Left colon (tissue), 2 donors: ENCODE measurements around the gene CALML3. TPM values are rescaled to one million over a fixed set of nuclear protein-coding genes. Genes with fewer than 3 reads are reported as not detected.
A peak's percentile ranks its signal among the peaks of the same experiment; 100 is the strongest.

ENCODE experiments used
- ATAC-seq: fragments of 200-7000 bp; cut with Tn5 transposase; one replicate; pipeline ENCODE4 v1.9.1; 2020; ENCODE audit warnings: mild to moderate bottlenecking, moderate library complexity
- DNase-seq, 2 donors: peaks; one replicate each; pipeline ENCODE4 v3.0.0-alpha.2; 2020
- intact Hi-C, 2 donors: fragments of 100-400 bp; cut with DNase I in 1 of 2; cut with micrococcal nuclease in 1 of 2; formaldehyde crosslinking; loops; one replicate each; pipeline versions ENCODE4 v1.11.2 to v1.14.0; 2022; cut with DNase I, micrococcal nuclease
- total RNA-seq, 2 donors: library from RNA; stranded (reverse); fragmentation: NEBNext Ultra II Directional; extraction: Animal tissue kit (Norgen Biotek cat#: 25700); gene quantifications; one replicate each; pipeline ENCODE4 v1.2.1, GENCODE V29; 2021
- donor health status: DM: no; HTN: no; CAD: no.
- donor health status: DM: yes; HTN: yes; CAD: no.

Gene CALML3
- total RNA-seq, 2 donors from 2014 or later, result 0.08 to 0.09 TPM

DNA sequence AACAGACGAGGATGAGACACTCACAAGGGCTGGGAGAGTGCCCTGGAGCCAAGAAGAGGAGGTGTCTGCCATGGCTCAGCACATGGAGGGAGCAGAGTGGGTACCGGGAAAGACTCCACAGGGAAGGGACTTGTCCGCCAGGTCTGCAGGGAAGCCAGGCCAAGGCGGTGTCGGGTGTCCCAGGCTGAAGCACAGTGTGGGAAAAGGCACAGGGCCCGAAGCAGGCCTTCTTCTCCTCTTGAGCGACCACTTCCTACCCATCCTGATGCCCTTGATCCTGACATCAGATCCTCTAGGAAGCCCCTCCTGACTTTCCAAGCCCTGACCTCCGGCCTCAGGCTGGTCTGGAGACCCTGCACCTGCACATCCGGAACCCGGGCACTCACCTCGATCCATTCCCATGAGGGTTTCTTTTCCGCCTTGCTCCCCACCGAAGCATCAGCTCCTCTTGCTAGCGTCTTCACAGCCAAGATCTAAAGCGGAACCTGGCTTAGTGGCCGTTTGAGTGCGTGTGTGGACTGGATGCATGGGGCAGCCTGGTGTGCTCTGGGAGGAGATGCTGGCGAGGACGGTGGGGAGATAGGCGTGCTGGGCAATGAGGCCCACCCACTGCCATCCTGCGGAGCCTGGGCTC is 8.5 kb downstream of the CALML3 start:
- no peak for ATAC-seq
- intact Hi-C loops, result no loop called here
- DNase-seq, result peak in 1 of 2 donors; percentile 21

DNA sequence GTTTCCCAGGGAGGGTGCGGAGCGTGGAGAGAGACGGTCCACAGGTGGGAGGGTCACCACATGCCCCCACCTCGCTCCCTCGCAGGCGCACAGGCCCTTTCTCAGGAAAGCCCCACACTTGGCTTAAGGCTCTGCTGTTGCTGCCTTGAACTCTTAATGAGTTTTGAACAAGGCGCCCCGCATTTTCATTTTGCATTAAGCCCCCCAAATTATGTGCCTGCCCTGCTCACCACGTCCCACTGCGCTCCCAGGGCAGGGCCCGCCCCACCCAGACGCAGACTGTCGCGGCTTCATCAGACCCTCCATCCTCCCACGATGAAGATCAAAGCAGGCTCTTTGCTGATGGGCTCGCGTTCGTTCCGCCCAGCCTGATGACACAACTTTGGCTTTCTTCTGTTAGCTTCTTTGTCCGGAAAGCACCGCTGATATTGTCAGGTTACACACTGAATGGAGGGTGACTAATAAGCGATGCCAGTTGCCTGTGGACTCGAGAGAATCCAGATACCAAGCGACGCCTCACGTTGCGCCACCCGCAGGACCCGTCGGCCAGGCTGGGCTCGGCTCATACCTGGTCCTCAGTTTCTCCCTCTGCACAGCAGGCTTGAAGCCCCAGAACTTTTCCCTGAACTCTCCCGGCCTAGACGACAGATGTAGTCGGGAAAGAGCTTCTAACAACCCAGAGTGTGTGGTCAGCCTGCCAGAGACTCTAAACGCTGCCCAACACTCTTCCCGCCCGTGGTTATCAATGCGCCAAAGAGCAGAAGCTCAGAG is 9.5 kb downstream of the CALML3 start:
- ATAC-seq (no peak), DNase-seq (peak in 1 of 2 donors; percentile 19)
- intact Hi-C loops, result no loop called here

DNA sequence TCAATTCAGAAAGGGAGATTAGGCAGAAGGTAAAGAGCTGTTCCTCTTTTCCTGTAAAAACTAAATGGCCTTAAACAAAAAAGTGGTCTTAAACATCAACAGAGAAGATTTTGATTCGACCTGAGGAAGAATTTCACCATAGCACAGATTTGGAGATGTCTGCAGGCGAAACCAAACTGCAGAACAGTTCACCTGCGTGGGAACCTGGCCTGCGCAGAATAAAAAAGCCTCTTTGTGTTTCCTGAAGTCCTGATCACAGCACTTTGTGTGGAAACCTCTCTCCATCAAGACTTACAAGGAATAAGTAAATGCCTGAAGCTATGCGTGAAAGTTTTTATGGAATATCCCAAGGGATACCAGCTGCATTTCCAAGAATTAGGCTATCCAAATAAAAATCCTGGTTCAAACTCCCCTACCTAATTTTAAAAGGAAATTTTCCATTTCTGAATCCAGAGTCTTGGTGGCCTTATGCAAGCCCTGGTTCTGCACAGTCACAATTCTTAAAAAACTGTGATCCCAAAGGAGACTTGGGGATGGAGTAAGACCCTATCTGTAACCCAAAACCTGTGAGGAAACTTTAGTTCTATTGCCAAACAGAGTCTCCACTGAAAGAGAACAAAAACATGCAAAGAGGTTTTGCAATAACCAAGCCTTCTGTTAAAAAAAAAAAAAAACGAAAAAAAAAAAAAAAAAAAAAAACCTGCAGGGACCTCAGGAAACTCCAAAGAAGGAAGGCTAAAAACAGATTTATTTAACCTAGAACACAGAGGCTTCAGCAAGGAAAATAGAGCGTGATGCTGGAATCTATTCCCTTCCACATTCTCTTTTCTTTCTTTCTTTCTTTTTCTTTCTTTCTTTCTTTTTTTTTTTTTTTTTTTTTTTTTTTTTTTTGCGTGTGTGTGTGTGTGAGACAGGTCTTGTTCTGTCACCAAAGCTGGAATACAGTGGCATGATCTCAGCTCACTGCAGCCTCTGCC is 10.4 kb downstream of the CALML3 start:
- intact Hi-C loops, result no loop called here
- no peak for ATAC-seq
- DNase-seq, result no peak

DNA sequence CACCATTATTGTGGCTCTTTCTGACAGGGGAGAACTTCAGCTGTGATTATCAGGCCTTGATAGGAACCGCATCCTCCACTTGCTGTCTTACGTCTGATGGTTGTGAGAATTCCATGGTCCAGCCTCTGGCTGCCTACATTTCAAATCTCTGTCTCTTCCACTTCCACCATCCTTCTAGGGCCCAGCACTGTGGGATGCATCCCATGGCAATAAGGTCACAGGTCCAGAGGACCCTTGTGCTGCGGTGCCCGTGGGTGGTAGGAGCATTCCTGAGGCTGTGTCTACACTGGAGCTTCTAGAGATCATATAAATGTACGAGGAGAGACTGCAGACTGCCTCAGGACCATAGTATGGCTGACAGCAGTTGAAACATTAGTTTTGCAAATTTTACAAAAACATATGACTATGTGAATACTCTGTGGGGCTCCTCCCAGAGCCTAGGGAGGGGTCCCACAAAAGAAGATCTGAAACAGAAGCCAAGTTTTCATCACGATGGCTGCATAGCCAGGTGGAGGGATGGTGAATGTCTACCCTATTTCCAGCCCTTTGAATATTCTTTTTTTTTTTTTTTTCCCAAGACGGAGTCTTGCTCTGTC is 11.8 kb downstream of the CALML3 start:
- intact Hi-C loops, result no loop called here

DNA sequence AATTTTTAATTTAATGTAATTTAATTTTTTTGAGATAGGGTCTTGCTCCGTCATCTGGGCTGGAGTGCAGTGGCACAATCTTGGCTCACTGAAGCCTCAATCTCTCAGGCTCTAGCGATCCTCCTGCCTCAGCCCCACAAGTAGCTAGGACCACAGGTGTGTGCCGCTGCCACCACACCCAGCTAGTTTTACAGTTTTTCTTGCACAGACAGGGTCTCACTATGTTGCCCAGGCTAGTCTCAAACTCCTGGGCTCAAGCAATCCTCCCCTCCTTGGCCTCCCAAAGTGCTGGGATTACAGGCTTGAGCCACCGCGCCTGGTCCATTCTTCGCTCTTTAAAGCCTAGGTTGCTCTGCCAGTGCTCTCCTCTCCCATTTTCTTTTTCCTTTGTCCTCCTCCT is 12.9 kb downstream of the CALML3 start:
- no peak for ATAC-seq
- DNase-seq, result peak in 1 of 2 donors; percentile 13
- intact Hi-C loops, result no loop called here

More for the DNA sequence above, 11.8 kb downstream of the CALML3 start:
- DNase-seq (peak in 1 of 2 donors; percentile 14), ATAC-seq (no peak)

DNA sequence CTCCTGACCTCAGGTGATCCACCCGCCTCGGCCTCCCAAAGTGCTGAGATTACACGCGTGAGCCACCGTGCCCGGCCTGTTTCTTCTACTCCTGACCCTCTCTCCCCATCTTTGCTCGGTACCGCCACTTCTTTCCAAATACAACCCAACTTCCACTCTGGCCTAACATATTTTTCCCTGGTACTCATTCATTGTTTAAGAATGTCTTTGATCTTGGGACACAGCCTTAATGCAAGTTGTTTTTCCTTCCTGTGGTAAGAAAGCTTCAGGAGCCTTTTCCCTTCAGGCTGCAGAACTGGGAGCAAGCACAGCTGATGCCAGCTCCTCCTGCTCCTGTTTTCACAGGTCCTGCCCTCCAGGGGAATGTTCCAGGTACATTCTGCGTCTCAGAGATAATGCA is 13.7 kb downstream of the CALML3 start:
- intact Hi-C loops, result no loop called here
- peak; percentile 2 to 20 for DNase-seq
- no peak for ATAC-seq

DNA sequence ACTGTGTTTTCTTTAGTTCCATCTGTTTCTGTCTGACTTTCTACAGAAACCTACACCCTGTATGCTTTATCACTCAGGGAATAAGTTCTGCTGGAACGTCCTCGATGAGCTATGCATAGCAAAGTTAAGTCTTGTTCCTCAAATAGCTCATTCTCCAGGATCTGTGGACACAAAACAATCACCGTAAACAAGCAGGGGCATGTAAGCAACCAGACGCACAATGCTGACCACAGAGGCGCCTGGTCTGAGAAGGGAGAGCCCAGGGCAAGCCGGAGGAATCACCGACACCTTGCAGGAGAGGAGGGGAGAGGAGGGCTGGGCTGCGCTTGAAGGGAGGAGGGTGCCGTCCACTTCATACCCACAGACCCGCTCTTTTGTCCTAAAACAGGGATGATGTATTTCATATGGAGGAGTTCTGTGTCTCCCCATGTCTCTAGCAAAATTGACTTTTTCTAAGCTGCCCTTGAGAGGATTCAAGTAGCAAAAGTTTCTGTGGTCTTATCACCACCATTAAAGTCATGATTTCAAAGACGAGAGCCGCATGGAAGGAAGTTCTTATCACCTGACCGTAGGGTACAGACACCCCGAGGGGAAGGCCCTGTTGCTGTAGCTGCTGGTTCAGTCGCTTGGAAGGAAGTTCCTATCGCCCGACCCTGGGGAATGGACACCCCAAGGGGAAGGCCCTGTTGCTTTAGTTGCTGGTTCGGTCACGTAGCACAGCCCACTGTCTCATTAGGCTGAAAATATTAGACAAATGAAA is 14.3 kb downstream of the CALML3 start:
- DNase-seq (peak; percentile 2 to 23), ATAC-seq (no peak)
- intact Hi-C loops, result no loop called here

DNA sequence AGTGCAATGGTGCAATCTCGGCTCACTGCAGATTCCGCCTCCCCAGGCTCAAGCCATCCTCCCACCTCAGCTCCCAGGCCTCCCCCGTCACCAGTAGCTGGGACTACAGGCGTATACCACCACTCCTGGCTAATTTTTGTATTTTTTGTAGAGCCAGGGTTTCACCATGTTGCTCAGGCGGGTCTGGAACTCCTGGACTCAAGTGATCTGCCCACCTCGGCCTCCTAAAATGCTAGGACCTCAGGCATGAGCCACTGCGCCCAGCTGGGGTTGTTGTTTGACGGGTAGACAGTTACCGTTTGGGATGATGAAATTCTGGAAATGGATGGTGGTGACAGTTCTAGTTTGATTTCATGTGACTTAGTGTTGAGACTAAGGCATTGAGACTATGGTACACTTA is 15.3 kb downstream of the CALML3 start:
- intact Hi-C loops, result loop anchor here in 1 of 2 donors (10.0 kb wide), 1 partner anchor 75 kb away; no protein-coding TSS in a partner anchor

DNA sequence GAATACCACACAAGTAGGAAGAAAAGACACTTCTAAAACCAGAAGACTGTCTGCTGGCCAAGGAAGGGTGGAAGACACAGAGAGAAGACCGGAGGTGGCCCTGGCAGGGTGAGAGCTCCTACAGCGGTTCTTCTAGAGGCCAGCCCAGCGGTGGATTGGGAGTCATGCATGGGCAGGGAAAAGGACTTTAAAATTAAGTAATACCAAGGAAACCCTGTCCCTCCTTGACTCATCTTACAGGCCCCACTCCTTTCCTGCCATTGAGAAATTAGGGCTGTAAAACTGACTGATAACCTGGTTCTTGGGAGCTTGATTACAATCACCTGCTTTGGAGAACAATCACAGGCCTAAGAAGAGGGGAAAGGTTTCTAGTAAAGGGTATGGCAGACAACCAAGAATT is 16.1 kb downstream of the CALML3 start:
- intact Hi-C loops, result loop anchor here in 1 of 2 donors (10.0 kb wide), 1 partner anchor 74 kb away; no protein-coding TSS in a partner anchor
- DNase-seq (peak; percentile 15 to 22), ATAC-seq (peak; percentile 39)

More for the DNA sequence above, 15.3 kb downstream of the CALML3 start:
- DNase-seq, result peak; percentile 2 to 11
- no peak for ATAC-seq

DNA sequence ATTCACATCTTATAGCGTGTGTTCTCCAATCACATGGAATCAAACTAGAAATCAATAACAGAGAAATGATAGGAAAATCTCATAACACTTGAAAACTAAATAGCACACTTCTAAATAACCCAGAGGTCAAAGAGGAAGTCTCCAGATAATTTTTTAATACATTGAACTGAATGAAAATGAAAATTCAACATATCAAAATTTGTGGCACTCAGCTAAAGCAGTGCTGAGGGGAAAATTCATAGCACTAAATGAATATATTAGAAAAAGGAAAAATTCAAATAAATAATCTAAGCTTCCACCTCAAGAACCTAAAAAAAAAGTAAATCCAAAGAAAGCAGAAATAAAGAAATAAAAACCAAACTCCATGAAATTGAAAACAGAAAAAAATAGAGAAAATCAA is 17.3 kb downstream of the CALML3 start:
- ATAC-seq (no peak), DNase-seq (no peak)
- intact Hi-C loops, result loop anchor here in 1 of 2 donors (10.0 kb wide), 1 partner anchor 73 kb away; no protein-coding TSS in a partner anchor

DNA sequence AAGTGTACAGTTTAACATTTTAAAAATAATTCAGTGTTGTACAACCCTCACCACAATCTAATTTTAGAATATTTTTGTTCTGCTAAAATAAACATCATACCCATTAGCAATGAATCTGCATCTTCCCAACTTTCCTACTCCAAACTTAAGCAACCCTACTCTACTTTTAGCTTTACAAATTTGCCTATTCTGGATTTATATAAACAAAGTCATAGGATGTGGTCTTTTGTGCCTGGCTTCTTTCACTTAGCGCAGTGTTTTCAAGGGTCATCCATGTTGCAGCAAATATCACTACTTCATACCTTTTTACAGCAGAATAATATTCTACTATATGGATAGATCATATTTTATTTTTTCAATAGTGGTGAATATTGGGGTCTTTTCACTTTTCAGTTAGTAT is 18.9 kb downstream of the CALML3 start:
- no peak for ATAC-seq
- DNase-seq, result no peak
- intact Hi-C loops, result loop anchor here in 1 of 2 donors (10.0 kb wide), 1 partner anchor 71 kb away; no protein-coding TSS in a partner anchor

DNA sequence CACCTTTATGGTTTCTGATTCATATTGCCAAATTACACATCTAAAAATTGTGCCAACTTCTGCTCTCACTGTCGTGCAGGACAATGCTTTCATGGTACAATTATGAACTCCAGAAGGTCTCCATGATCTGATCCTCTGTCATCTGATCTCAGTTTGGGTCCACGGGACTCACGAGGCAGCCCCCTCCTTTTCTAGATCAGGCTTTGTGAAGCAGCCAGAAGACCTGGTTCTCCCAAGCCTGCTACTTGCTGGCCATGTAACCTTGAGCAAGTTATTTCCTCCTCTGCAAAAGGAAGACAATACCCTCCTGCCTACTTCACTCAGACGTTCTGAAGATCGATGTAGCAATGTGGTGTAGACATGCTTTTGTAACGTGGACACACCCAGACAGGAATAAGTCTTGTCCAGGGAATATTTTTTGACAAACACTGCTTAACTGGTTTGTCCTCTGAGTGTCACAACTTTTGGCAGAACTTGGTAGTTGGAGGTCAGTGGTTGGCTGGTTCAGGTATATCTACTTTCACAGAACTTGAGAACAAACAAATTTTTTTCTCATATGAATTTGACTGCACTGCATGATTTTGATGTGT is 19.6 kb downstream of the CALML3 start:
- intact Hi-C loops, result loop anchor here in 1 of 2 donors (10.0 kb wide), 1 partner anchor 70 kb away; no protein-coding TSS in a partner anchor
- DNase-seq (peak; percentile 4 to 24), ATAC-seq (no peak)

DNA sequence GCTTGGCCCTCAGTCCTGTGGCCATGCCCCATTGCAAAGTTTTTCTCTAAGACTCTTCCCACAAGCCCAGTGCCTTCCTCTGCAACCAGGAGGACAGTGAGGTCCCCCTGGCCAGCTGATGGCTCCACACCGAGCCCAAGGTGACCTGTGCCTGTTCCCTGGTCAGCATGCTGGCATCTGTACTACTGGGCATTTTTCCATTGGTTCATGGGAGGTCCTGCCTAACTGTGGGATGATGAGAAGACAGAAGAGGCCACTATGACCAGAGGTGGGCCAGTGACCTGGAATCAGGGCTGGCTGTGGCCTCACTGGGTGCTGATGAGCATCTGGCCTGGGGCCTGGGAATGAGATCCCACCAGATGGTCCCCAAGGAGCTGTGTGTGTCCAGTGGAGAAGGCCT is 20.2 kb downstream of the CALML3 start:
- peak; percentile 12 to 28 for DNase-seq
- no peak for ATAC-seq
- intact Hi-C loops, result loop anchor here in 1 of 2 donors (5.0 to 10.0 kb wide), 2 partner anchors 70 to 98 kb away; no protein-coding TSS in a partner anchor

DNA sequence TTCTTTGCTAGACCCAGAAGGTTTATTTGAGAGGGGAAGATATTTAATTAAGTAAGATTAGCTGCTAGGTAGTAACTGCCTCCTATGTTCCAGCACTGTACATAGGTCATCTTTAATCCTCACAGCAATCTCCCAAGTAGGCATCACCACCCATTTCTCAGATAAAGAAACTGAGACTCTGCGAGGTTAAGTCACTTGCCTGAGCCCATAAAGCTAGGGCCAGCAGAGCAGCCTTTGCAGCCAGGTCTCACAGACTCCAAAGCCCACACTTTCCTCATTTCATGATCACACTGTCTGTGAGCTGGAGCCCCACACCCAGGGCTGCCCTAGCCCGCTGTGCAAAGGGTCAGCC is 20.6 kb downstream of the CALML3 start:
- intact Hi-C loops, result loop anchor here in 1 of 2 donors (5.0 to 10.0 kb wide), 2 partner anchors 69 to 98 kb away; no protein-coding TSS in a partner anchor

DNA sequence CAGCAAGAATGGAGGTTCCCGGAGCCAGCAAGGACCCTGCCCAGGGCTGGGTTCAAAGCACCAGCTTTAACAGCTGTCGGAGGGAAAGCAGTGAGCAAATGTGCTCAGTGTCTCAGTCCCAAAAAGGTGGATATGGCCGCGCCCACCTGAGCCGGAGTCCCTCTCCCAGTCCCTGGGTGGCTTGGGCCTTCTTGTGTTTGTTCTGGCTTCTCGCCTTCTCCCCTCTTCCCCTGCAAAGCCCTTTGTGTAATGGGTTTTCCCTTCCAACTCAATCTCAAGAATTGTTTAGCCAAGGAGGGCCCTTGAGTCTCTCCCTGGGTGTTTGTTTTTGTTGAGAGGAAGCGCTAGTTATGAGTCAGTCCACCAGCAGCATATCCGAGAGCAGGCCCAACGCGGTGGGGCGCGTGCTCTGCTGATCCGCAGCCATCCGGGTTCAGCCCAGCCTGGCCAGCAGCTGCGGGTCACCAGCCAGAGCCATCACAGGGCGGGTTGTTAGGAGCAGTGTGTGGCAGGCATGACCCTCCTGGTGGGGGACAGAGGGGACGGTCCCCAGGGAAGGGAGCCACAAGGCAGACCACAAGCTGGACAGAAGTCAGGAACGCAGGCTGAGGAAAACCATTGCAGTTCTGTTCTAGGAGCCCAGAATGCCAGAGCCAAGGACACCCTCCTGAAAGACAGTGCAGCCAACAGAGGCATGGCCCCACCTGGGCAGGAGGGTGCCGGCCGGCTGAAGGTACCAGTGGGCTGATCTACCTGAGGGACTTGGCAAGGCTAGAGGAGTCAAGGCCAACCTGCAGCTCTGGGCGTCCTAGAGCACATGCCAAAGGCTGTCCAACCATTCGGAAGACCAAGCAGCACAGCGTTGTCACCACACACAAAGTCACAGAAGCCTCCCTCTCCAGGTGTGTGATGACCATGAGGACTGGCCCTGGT is 21.3 kb downstream of the CALML3 start:
- intact Hi-C loops, result loop anchor here in 1 of 2 donors (5.0 to 10.0 kb wide), 2 partner anchors 69 to 99 kb away; no protein-coding TSS in a partner anchor
- DNase-seq (peak; percentile 60 to 68), ATAC-seq (peak; percentile 44)

More for the DNA sequence above, 20.6 kb downstream of the CALML3 start:
- ATAC-seq (no peak), DNase-seq (no peak)
